ENCODE data around the gene NUP205. TPM values are rescaled to one million over a fixed set of nuclear protein-coding genes. Genes with fewer than 3 reads are reported as not detected.
"Not testable (repeated sequence)": the region's sequence is repeated elsewhere in the genome, so short reads cannot be mapped to it uniquely, and the experiment has no call there.

Gene NUP205
- polyA plus RNA-seq, 12 donors: 21.9 to 42.9 (median 36.1) TPM; not detected in 1

DNA sequence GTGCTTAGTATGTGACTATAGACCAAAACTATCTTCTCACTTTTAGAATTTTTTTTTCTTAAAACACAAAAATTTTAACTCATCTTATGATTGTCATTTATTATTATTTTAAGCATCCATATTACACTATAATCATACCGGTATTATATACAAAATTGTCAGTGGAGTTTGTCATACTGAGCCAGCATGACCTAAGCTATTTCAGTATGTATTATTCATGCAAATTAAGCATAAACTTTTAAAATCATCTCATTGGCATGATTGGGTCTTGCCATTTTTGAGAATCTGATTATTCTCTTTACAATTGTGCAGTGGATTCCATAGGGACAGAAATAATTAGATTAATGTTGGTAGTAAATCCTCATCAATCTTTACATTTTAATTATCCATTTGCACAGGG is 58.4 kb downstream of the NUP205 start:
- DNase-seq: no peak

DNA sequence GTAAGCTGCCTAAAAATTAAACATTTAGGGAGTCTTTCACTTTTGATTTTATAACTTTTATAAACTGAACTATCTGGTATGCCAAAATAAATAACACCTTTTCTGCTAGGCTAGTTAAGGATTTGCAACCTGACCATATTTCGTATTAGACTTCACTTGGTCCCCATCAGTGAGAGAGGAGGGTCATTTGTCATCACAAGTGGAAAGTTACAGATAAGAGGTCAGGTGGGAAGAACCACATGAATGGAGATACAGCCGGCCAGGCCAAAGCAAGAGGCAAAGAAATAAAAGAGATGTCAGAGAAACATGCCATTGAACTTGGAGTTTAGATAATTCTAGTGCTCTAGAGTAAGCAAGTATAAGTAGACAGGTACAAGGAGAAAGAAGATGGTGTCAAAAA is 60.1 kb downstream of the NUP205 start:
- no peak for DNase-seq

DNA sequence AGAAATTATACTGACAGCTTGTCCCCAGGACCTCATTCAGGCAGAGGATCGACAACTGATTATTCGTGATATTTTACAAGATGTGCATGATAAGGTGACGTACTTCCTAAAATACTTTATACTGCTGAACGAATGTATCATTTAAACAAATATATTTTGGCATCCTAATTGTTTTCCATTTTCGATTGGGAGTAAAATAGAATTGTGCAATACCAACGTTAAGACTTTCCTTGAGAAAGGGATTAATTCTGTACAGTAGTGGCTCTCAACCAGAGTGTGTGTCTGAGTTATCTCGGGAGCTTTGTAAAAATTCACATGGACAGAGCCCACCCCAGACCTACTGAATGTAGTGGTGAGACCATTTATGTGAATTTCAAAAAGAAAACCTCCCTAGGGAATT is 60.8 kb downstream of the NUP205 start:
- DNase-seq: no peak

DNA sequence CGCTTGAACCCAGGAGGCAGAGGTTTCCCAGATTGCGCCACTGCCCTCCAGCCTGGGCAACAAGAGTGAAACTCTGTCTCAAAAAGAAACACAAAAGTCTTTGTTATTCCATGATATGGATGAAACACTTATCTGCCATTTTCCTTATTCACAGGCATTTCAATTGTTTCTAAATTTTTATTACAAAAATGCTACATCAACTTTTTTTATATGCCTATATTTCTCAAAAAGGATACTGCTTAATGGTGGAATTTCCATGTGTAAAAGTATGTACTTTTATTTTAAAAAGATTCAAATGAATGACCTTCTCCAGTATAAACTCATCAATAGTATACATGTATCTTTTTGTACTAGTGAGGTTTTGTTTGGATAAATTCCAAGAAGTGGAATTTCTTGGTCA is 62.7 kb downstream of the NUP205 start:
- DNase-seq: no peak

DNA sequence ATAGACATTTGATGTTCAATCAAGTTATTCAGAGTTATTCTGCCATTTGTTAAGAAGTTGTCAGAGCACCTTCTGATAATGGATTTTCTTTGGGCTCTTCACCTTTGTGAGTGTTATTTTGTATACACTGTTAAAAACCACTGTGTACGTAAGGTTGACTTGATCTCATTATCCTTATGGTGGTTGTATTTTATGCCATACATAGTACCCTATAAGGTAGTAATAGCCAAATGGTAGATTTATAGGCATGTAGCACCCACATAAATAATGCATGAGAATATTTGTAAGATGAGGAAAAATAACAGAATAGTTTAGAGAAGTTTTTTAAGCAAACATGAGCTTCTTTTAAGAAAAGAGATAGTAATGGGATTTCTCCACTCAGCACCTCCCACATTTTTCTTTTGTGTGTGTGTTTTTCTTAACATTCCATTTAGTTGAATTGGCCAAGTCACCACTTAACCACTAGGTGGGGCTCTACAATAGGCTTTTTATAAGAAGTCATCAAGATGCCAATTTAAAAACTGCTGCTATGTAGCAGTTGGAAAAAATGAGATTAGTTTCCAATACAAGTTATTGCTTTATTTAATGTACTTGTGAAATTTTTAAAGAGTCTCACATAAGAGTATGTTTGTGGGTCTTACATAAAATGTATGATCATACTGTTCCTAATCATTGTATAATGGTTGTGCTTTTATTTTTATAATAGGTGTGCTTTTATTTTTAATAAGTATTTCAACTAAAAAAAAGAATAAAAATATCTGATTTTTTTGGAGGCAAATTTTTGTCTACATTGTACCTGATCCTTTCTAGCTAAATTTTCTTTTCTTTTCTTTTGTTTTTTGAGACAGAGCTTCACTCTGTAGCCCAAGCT is 63.5 kb downstream of the NUP205 start:
- peak; percentile 63 for DNase-seq

DNA sequence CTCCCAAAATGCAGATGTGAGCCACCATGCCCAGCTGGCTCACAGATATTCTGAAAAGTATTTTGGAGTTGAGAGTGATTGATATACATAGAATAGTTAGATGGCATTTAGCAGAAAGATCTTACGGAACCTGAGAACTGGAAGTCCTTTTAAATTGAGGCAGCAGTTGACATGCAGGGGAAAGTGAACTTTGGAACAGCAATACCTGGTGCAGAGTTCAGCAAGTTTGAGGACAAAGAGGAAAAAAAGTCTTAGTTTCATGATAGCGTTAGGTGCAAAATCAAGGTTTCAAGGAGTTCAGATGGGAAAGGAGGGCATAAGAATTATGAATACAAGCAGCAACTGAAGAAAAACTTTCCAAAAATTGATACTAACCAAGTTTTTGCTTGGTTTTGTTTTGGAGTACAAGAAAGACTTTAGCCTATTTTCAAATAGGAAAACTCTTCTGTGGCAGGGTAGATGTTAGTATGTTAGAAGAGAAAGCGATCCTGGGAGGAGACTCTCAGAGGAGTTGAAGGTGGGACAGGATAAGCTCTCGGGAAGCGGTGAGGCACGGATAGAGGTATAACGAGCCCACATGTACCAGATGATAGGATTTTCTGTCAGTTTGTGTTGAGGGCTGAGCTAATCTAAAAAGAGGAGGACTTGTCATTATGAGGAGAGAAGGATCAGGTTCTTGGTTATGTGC is 76.6 kb downstream of the NUP205 start:
- DNase-seq: no peak

DNA sequence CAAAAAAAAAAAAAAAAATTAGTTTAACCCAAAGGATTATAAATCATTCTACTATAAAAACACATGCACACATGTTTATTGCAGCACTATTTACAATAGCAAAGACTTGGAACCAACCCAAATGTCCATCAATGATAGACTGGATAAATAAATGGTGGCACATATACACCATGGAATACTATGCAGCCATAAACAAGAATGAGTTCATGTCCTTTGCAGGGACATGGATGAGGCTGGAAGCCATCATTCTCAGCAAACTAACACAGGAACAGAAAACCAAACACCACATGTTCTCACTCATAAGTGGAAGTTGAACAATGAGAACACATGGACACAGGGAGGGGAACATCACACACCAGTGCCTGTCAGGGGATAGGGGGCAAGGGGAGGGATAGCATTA is 82.0 kb downstream of the NUP205 start:
- not testable (repeated sequence) for DNase-seq

DNA sequence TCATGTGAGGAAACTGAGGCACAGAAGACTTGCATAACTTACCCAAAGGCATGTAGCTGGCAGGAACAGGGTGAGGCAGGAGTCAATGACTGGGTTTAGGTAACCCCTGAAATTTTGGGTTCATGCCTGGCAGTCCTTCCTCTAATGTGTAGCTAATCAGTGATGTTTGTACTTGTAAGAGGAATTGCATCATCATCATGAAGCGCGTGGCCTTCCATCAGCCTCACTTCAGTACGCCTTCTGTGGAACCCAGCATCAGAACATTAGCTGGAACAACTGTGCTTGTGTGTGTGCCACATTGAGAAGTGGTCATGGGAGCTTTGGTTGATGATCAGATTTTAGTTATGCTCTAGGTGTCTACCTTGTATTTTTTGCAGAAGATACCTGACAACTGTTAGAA is 86.4 kb downstream of the NUP205 start:
- DNase-seq: no peak

DNA sequence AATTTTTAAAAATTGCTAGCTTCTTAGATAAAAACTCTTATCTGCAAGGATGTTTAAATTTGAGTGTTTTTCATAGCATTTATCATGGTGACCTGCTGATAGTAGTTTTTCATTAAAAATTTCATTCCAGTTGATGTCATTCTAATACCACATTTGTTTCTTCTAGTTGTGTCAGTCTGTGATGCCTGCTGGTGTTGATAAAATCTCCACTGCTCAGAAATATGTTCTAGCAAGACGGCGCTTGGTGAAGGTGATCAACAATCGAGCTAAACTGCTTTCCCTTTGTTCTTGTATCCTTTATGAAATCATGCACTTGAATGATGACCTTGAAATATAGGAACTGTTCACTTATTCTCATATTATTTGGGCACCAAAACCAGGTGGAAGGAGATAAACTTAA is 87.0 kb downstream of the NUP205 start:
- no peak for DNase-seq

DNA sequence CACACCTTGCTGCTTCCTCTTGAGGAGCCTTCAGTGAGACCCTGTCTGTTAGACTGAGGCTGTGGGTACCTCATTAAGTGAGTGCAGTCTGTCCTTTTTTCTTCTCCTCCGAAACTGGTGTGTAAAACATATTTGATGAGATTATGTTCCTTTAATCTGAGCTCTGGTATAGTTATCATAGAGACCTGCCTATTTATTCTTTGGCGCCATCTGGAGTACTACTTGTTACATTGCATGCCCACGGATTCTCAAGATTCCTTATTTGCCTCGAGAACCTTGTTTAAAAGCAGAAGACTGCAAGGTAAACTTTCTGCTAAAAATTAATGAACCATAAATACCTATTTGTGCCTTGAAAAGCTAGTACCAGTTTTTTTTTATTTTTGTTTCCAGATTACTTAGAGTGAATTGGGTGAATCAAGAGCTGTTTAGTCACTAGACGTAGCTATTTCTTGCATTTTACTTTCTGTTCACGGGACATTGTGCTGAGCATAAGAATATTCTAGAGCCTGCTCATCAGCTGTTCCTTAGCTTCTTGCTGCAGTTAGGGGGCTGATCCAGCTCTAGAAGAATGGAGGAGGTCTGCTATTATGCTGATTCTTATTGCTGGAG is 87.7 kb downstream of the NUP205 start:
- no peak for DNase-seq

DNA sequence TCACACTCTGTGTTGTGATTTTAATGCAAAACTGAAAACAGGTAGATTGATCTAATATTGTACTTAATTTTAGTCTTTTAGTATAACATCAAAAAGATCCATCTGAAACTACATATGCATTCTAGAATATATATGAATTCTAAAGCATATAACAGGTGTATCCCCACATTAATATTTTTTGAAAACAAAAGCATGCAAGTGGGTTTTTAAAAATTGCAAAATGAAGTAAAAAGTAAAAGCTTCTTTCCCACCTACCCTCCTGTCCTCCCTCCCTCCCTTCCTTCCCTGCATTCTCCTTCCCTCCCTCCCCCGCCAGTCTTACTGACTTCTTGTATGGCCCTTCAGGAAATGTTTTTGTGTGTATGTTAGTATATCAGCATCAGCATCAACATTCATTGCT is 90.0 kb downstream of the NUP205 start:
- no peak for DNase-seq

DNA sequence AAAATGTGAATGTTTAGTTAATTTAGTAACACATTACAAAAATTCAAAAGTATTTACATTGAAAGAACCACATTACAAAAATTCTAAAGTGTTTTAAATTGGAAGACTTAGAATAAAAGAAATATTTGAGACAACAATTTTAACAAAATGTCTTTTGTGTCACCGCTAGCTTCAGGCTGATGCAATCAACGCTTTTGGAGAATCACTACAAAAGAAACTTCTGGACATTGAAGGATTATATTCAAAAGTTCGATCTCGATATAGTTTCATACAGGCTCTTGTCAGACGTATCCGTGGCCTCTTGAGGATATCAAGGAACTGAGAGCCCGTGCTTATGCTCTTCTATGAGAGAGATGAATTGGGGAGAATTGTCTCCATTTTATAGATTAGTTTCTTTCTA is 90.5 kb downstream of the NUP205 start:
- DNase-seq: no peak

DNA sequence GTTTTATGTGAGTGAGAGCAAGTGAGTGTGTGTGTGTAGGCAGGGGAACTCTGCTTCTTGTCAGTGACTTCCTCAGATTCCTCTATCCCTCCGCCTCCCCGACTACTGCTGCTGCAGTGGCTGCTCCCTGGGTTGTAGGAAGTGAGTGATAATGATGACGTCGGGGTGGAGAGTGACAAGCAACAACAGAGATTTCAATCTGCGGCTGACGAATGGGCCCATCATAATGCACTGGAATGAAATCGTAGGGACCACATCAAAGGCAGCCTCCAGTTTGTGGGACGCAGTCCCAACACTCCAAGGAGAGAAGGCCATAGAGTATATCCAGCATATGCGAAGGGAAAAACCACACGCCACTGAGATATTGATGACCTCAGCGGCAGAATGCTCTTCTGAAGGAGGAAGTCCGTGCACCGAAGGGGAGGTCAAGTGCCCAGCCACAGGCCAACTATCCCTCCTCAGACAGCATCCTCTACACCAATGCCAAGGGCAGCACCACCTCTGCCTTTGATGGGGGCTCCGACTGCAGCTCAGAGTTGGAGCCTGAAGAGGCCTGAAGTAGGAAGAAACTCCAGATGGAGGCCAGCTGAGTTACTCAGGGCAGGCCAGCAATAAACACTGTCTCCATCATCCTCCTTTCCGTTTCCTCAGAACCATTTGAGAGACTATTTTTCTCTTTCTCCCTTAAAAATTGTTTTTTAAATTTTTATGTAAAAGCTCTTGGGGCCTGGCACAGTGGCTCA is 93.3 kb downstream of the NUP205 start:
- no peak for DNase-seq

DNA sequence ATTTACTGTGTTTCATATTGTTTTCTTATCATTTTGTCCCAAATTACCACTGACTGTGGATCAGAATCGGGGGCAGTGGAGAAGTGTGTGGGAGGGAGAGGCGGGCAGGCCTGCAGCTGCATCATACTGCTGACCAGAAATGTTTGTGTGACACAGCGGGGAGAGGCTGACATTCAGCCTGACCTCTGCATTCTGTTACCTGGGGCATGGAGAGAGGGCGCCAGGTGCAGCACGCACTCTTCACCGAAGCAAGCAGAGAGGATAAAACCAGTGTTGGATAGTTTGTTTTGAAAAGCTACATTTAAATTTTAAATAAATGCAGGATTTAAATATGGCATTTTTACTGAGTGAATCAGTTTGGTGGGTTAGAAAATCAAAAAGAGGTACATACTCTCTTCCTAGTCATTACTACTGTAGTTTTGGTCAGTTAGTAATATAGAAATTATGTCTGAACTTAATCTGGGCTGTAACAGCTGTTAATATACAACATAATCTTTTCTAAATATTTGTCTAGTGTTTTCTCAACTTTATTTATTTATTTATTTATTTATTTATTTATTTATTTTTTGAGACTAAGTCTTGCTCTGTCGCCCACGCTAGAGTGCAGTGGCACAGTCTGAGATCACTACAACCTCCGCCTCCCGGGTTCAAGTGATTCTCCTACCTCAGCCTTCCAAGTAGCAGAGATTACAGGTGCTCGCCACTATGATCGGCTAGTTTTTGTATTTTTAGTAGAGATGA is 95.8 kb downstream of the NUP205 start:
- no peak for DNase-seq

DNA sequence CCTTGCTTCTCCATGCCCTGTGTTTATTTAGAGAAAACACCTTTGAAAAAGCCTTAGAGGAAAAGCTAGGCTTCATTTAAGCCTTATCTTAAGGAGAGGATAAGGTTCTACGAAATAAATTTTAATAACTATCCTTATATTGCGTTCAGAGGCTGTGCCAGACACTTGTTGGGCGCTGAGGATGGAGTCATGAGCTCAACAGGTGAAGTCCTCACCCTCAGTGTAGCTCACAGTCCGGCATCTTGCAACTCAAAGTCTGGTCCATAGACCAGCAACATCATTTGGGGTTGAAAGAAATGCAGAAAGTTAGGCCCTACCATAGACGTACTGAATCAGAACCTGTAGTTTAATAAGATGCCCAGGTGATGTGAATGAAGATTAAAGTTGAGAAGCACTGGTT is 100.8 kb downstream of the NUP205 start:
- DNase-seq: no peak

DNA sequence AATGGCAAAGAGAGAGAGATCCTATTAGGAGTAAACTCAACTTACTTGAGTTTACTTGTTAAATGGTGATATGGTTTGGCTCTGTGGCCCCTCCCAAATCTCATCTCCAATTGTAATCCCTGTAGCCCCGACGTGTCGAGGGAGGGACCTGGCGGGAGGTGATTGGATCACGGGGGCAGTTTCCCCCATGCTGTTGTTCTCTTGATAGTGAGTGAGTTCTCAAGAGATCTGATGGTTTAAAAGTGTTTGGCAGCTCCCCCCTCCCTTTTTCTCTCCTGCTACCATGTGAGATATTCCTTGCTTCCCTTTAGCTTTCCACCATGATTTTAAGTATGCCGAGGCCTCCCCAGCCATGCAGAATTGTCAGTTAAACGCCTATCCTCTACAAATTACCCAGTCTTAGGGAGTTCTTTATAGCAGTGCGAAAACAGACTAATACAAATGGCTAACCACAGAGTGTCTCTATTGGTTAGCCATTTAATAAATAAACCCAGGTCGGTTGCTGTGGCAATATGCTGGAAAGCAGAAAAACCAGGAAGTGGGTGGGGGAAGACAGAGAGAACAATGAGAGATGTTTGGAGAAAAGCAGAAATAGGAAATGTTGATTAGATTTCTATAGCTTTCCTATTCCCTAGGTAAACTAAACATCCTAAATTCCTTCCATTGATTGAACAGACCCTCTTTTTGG is 101.6 kb downstream of the NUP205 start:
- DNase-seq: no peak

DNA sequence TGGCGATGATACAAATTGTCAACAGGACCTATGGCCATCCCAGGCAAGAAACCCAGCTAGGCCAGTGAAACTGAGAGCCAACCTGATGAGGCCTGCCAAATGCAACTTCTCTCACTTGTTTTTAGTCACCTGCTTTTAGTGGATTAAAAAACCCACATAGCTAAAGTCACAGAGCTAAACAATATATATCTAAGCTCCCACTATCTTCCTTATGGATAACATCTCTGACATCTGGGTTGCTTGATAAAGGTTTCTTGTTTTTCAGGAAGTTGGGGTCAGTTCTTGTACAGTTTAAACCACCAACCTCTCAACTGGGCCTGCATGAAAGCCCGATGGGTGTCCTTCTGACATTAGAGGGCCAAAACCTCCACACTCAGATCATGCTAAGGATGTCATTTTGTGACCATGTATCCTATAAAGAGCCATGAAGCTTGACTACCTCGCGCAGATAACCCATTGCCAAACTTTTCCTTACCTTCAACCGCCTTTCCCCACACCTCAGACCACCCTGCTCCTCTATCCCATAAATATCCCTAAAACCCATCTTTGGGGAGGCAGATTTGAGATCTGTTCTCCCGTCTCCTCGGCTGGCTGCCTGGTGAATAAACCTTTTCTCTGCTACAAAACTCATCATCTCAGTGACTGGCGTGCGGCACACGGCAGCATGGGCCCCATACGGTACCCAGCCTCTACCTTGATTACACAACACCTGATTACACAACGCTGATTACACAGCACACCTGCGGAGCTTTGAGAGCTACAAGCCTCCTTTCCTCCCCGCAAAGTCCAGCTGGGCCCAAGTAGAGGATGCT is 103.8 kb downstream of the NUP205 start:
- DNase-seq: no peak

DNA sequence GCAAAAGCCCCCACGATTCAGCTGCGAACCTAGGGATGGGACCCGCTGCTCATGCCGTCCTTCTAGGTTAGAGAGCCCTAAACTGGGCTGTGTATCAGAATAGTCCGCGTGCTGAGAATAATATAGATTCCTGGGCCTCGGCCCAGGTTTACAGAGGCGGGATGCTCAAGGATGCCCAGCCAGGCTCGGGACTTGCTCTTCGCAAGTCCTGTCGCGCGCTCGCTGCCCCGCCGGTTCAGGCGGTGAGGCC is 104.3 kb downstream of the NUP205 start:
- DNase-seq: no peak

DNA sequence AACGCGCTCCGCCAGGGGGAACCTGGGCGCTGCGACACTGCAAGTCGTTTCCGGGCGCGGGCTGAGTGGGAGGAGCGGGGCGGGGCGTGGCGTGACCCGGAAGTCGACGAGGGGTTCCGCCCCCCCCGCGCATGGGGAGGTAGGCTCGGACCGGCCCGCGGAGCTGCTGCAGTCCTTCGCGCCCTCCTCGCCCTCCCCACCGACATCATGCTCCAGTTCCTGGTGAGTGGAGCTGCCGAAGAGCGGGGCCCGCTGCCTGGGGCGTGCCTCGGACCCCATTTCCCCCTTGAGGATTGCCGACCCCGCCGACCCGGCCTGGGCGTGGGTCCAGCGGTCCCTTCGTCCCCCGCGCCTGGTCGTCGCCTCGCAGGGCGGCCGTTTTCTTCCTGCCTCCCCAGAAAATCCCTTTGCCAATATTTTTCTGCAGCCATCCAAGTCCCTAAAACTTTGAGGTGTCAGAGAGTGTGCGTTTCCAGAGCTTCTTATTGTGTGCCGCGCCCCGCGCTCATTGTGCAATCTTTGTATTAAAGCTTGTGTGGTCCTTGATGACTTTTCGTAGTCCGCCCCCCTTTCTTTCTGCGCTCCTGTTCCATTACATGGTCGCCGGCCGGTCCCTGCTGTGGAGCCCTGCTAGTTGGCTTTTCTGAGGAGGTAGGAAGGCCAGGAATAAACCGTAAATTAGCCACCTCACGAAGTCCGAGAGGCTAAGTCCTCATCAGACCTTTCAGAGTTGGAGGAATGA is 104.8 kb downstream of the NUP205 start, which contains the start of gene STMP1:
Gene STMP1, plus strand, starts transcription at position 142 of the 742 bp plus-strand sequence.
- DNase-seq: peak; percentile 95

Measured in muscle of arm (tissue), 12 donors.